ENCODE data around the gene RHOF.
"Not testable (repeated sequence)": the region's sequence is repeated elsewhere in the genome, so short reads cannot be mapped to it uniquely, and the experiment has no call there.

Gene RHOF

DNA sequence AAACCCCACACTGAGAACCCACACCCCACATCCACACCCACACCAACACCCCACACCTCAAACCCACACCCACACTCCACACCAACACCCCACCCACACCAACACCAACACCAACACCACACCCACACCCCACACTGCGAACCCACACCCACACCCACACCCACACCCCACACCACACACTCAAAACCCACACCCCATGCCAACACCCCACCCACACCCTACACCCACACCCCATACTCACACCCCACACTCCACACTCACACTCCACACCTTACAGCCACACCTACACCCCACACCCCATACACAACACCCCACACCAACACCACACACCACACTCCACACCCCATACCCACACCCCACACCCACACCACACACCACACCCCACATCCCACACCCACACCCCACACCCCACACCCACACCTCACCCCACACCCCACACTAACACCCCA lies 43.0 kb downstream of the RHOF start:
- H3K4me3 ChIP-seq (ENCODE audit: low read depth, low read length): no peak overlapping the region

DNA sequence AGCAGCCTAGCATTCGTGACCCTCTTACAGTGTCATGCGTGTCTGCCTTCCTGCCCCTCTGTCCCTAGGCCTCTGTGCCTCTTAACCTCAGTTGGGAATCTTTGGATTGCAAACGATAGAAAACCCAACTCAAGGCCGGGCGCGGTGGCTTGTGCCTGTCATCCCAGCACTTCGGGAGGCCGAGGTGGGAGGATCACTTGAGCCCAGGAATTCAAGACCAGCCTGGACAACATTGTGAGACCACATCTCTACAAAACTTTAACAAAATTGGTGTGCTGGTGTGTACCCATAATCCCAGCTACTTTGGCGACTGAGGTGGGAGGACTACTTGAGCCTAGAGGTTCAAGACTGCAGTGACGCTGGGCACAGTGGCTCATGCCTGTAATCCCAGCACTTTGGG lies 44.2 kb downstream of the RHOF start:
- H3K4me3 ChIP-seq (ENCODE audit: low read depth, low read length): no peak overlapping the region

DNA sequence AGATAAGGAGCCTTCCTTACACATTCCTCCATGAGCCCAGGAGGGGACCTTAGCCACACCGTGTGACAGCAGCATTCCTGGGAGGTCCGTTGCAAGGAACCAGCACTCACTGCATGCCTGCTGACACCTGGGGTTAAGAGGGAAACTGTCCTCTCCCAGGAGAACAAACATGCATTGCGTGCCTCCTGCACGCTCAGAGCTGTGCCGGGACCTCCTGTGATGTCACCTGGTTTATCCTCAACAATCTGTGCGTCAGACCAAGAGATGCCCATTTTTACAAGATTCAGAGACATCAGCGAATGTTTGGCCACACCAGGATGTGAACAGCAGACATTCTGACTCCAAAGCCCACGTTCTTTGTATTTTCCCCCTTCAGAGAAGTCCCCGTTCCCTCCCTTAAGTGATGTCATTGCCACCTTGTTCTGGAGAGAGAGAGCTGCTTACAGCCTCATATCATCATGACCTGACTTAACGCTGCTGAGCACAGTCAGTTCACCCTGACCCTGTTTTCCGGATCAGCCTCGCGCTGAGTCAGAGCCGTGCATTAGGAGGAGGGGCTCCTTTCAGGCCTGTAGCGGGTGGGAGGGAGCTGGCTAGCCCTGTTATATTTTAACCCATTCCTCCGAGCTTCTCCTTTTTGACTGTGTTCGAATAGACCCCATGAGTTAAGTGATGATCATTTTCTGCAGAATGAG lies 44.8 kb downstream of the RHOF start:
- no peak overlapping the region for H3K4me3 ChIP-seq (ENCODE audit: low read depth, low read length)

- no peak overlapping the region for H3K4me3 ChIP-seq (ENCODE audit: low read depth, low read length)
Observed at GRCh38 chr12:121748218-121748570, 45.3 kb downstream of the RHOF start.

- H3K4me3 ChIP-seq (ENCODE audit: low read depth, low read length): not testable (repeated sequence)
Observed at GRCh38 chr12:121745545-121745944, 47.9 kb downstream of the RHOF start.

DNA sequence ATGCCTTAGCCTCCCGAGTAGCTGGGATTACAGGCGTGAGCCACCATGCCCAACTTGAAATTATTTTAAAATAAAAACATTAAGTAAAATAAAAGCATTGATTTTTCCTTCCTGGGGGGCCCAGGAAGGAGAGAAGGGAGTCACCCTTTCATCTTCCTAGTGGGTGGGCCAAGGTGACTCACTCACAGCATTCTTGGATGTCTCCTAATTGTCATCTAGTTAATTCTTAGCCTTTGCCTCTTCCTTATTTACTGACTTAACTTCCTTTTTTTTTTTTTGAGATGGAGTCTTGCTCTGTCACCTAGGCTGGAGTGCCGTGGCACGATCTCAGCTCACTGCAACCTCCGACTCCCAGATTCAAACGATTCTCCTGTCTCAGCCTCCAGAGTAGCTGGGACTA lies 51.7 kb downstream of the RHOF start:
- no peak overlapping the region for H3K4me3 ChIP-seq (ENCODE audit: low read depth, low read length)

DNA sequence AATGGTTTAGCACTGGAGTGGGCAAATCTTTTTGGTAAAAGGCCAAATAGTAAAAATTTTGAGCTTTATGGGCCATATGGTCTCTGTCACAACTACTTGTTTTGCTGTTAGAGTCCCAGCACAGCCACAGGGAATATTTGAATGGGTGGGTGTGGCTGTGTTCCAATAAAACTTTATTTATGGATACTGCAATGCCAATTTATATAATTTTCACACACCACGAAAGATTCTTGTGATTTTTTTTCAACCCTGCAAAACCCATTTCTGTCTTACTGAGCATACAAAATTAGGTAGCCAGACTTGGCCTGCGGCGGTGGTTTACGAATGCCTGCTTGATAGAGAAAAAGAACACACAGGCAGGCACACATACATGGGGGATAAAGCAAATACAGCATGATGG lies 52.6 kb downstream of the RHOF start:
- no peak overlapping the region for H3K4me3 ChIP-seq (ENCODE audit: low read depth, low read length)

- no peak overlapping the region for H3K4me3 ChIP-seq (ENCODE audit: low read depth, low read length)
Observed at GRCh38 chr12:121738340-121738858, 55.1 kb downstream of the RHOF start.

GRCh38 chr12:121733849-121734248 lies 59.6 kb downstream of the RHOF start:
- no peak overlapping the region for H3K4me3 ChIP-seq (ENCODE audit: low read depth, low read length)

DNA sequence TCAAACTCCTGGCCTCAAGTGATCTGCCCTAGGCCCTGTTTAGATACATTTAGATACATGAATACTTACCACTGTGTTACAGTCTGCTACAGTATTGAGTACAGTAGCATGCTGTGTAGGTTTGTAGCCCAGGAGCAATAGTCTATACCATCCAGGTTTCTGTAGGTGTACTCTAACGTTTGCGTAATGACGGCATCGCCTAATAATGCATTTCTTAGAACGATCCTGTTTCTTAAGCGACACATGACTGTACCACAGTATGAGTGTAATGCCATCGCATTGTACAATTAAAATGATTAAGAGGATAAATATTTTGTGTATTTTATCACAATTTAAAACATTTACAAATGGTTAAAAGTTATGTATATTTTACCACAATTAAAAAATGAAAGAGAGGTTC lies 62.0 kb downstream of the RHOF start:
- no peak overlapping the region for H3K4me3 ChIP-seq (ENCODE audit: low read depth, low read length)

GRCh38 chr12:121729021-121729420 lies 64.5 kb downstream of the RHOF start:
- H3K4me3 ChIP-seq (ENCODE audit: low read depth, low read length): no peak overlapping the region

Measured in iPS-11a (cell line).